ENCODE results near the gene NCKAP5.

Gene NCKAP5

DNA sequence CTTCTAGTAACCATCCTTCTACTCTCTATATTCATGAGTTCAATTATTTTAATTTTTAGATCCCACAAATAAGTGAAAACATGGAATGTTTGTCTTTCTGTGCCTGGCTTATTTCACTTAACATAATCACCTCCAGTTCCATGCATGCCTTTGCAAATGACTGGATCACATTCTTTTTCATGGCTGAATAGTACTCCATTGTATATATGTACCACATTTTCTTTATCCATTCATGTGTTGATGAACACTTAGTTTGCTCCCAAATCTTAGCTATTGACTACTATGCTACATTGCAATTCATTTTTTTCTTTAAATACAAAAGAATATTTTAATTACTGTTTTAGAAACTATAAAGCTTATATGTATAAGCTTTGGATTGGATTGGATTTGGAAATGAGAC is 657.8 kb downstream of the NCKAP5 start:
- Histone ChIP-seq H3K36me3 (ENCODE audit: insufficient read depth, low read length) (no peaks in the 10 kb centered on the region), H3K9ac (ENCODE audit: low read length) (no peak overlapping the region), H3K27ac (ENCODE audit: low read depth, low read length, poor library complexity, severe bottlenecking) (no peak overlapping the region), H4K20me1 (ENCODE audit: insufficient read depth, low read length) (no peaks in the 10 kb centered on the region), H2AFZ (ENCODE audit: low read length) (no peak overlapping the region), H3K79me2 (ENCODE audit: insufficient read depth, low read length) (no peaks in the 10 kb centered on the region), H3K9me2 (ENCODE audit: low read depth, low read length) (no peaks in the 10 kb centered on the region), H3F3A (ENCODE audit: insufficient read depth, low read length) (no peaks in the 10 kb centered on the region), H3K4me1 (ENCODE audit: insufficient read depth, low read length, severe bottlenecking) (no peaks in the 10 kb centered on the region), H3K4me2 (ENCODE audit: low read length) (no peak overlapping the region), H3K27me3 (ENCODE audit: insufficient read depth, low read length) (no peaks in the 10 kb centered on the region), H3K9me3 (ENCODE audit: low read length) (no peaks in the 10 kb centered on the region), H3K4me3 (ENCODE audit: low read depth, low read length, poor library complexity, severe bottlenecking) (no peak overlapping the region)
- TF ChIP-seq EZH2 (IDR thresholded peaks at IDR 0.05; ENCODE audit: borderline replicate concordance, low read length) = no peak
- TF ChIP-seq, protein P1, sequence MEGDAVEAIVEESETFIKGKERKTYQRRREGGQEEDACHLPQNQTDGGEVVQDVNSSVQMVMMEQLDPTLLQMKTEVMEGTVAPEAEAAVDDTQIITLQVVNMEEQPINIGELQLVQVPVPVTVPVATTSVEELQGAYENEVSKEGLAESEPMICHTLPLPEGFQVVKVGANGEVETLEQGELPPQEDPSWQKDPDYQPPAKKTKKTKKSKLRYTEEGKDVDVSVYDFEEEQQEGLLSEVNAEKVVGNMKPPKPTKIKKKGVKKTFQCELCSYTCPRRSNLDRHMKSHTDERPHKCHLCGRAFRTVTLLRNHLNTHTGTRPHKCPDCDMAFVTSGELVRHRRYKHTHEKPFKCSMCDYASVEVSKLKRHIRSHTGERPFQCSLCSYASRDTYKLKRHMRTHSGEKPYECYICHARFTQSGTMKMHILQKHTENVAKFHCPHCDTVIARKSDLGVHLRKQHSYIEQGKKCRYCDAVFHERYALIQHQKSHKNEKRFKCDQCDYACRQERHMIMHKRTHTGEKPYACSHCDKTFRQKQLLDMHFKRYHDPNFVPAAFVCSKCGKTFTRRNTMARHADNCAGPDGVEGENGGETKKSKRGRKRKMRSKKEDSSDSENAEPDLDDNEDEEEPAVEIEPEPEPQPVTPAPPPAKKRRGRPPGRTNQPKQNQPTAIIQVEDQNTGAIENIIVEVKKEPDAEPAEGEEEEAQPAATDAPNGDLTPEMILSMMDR (IDR thresholded peaks at IDR 0.05; ENCODE audit: low read length) = no peak

DNA sequence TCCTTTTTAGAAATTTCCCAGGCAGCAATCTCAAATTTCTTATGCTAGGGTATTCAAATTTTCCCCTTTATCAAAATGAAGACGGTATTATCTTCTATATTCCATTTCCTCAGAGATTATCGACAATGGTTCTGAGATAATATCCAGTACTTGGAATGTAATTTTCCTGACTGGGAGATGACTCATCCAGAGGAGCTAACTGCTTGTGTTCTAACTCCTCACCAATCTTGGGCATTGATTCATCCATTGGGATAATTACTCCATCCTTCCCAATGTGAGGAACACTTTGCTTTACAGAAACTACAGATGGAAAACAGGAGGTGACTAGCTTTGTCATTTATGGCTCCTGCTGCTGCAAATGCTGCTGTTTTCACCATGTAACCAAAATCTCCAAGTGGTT is 658.8 kb downstream of the NCKAP5 start:
- TF ChIP-seq EZH2 (IDR thresholded peaks at IDR 0.05; ENCODE audit: borderline replicate concordance, low read length) = no peak
- TF ChIP-seq, protein P1 (IDR thresholded peaks at IDR 0.05; ENCODE audit: low read length) = no peak
- Histone ChIP-seq H3K79me2 (ENCODE audit: insufficient read depth, low read length) (no peaks in the 10 kb centered on the region), H3F3A (ENCODE audit: insufficient read depth, low read length) (no peaks in the 10 kb centered on the region), H2AFZ (ENCODE audit: low read length) (no peak overlapping the region), H3K4me3 (ENCODE audit: low read depth, low read length, poor library complexity, severe bottlenecking) (no peak overlapping the region), H4K20me1 (ENCODE audit: insufficient read depth, low read length) (no peaks in the 10 kb centered on the region), H3K9ac (ENCODE audit: low read length) (no peak overlapping the region), H3K27me3 (ENCODE audit: insufficient read depth, low read length) (no peaks in the 10 kb centered on the region), H3K36me3 (ENCODE audit: insufficient read depth, low read length) (no peaks in the 10 kb centered on the region), H3K4me1 (ENCODE audit: insufficient read depth, low read length, severe bottlenecking) (no peaks in the 10 kb centered on the region), H3K9me2 (ENCODE audit: low read depth, low read length) (no peaks in the 10 kb centered on the region), H3K4me2 (ENCODE audit: low read length) (no peak overlapping the region), H3K27ac (ENCODE audit: low read depth, low read length, poor library complexity, severe bottlenecking) (no peak overlapping the region), H3K9me3 (ENCODE audit: low read length) (no peaks in the 10 kb centered on the region)

DNA sequence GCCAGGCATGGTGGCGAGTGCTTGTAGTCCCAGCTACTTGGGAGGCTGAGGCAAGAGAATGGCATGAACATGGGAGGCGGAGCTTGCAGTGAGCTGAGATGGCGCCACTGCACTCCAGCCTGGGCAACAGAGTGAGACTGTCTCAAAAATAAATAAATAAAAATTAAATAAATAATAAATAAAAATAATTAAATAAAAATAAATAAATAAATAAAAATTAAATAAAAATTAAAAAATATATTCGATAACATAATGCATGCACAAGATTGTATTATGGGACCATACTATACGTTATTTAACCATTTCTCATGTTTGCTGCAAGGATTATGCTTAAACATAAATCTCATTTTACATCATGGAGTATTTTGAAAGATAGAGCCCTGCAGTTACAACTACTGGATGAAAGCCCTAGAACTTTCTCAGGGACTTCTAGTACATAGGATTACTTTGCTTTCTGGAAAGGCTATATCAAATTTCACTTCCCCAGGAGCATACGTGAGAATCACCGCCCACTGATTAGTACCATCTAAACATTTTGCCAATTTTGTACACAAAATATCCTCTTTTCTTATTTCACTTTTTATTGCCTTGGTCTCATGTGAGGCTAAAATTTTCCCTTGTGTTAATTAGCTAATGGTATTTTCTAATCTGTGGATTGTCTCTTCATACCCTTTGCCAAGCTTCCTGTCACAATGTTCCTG is 664.0 kb downstream of the NCKAP5 start:
- Histone ChIP-seq H3K79me2 (ENCODE audit: insufficient read depth, low read length) (no peaks in the 10 kb centered on the region), H3K27ac (ENCODE audit: low read depth, low read length, poor library complexity, severe bottlenecking) (no peak overlapping the region), H3K9ac (ENCODE audit: low read length) (no peak overlapping the region), H3K4me3 (ENCODE audit: low read depth, low read length, poor library complexity, severe bottlenecking) (no peak overlapping the region), H3K36me3 (ENCODE audit: insufficient read depth, low read length) (no peaks in the 10 kb centered on the region), H3K4me1 (ENCODE audit: insufficient read depth, low read length, severe bottlenecking) (no peaks in the 10 kb centered on the region), H3K4me2 (ENCODE audit: low read length) (no peak overlapping the region), H4K20me1 (ENCODE audit: insufficient read depth, low read length) (no peaks in the 10 kb centered on the region), H3F3A (ENCODE audit: insufficient read depth, low read length) (no peaks in the 10 kb centered on the region), H3K9me3 (ENCODE audit: low read length) (no peaks in the 10 kb centered on the region), H3K9me2 (ENCODE audit: low read depth, low read length) (no peaks in the 10 kb centered on the region), H3K27me3 (ENCODE audit: insufficient read depth, low read length) (no peaks in the 10 kb centered on the region), H2AFZ (ENCODE audit: low read length) (no peak overlapping the region)
- TF ChIP-seq, protein P1 (IDR thresholded peaks at IDR 0.05; ENCODE audit: low read length) = no peak
- no peak for TF ChIP-seq EZH2 (IDR thresholded peaks at IDR 0.05; ENCODE audit: borderline replicate concordance, low read length)
